Fibroblast of lung (primary cell): ENCODE data around the gene SLC38A8. TPM values are rescaled to one million over a fixed set of nuclear protein-coding genes. Genes with fewer than 3 reads are reported as not detected.

Source experiments
- DNase-seq, 2 donors: peaks; one replicate each; pipeline versions ENCODE4 v3.0.0 to v3.0.0-alpha.2; 2010; ENCODE audit warnings: low read depth in 2 of 2
- H2AFZ ChIP-seq: 2 replicates; pipeline ENCODE4 v1.5.1; 2012; ENCODE audit warnings: low read length, control low read depth, inconsistent platforms
- H3K27ac ChIP-seq: 2 replicates; pipeline ENCODE4 v1.5.1; 2011; ENCODE audit warnings: low read length, control low read depth; ENCODE audit not compliant: insufficient read depth
- H3K27me3 ChIP-seq: 2 replicates; pipeline ENCODE4 v1.5.1; 2011; ENCODE audit warnings: mild to moderate bottlenecking, low read length; ENCODE audit not compliant: control insufficient read depth, insufficient read depth
- H3K36me3 ChIP-seq: 2 replicates; pipeline ENCODE4 v1.5.1; 2011; ENCODE audit warnings: low read length; ENCODE audit not compliant: control insufficient read depth, insufficient read depth
- H3K4me1 ChIP-seq: 2 replicates; pipeline ENCODE4 v1.5.1; 2011; ENCODE audit warnings: low read length; ENCODE audit not compliant: control insufficient read depth, insufficient read depth; ENCODE audit errors: extremely low read depth
- H3K4me2 ChIP-seq: 2 replicates; pipeline ENCODE4 v1.5.1; 2011; ENCODE audit warnings: low read length, control low read depth; ENCODE audit not compliant: insufficient read depth; ENCODE audit errors: extremely low read depth
- H3K4me3 ChIP-seq, 4 experiments: fragments of 200-600 bp in 1 of 4; sonication (generic) in 1 of 4; replicated peaks in 1 of 4; 2 replicates each; pipeline ENCODE4 v1.5.1; 2011 to 2016; ENCODE audit warnings: low read length in 4 of 4, low read depth in 3 of 4, mild to moderate bottlenecking in 3 of 4, control low read depth in 2 of 4, inconsistent platforms in 1 of 4, mixed read lengths in 1 of 4; ENCODE audit not compliant: insufficient read depth in 1 of 4; ENCODE audit errors: control extremely low read depth in 1 of 4
- H3K79me2 ChIP-seq: 2 replicates; pipeline ENCODE4 v1.5.1; 2012; ENCODE audit warnings: mild to moderate bottlenecking, low read length, inconsistent platforms; ENCODE audit not compliant: control insufficient read depth, insufficient read depth
- H3K9ac ChIP-seq: 2 replicates; pipeline ENCODE4 v1.5.1; 2011; ENCODE audit warnings: mild to moderate bottlenecking, low read length, control low read depth; ENCODE audit not compliant: insufficient read depth
- H3K9me3 ChIP-seq: 2 replicates; pipeline ENCODE4 v1.5.1; 2012; ENCODE audit warnings: low read depth, low read length; ENCODE audit not compliant: control insufficient read depth, insufficient read depth
- H4K20me1 ChIP-seq: 2 replicates; pipeline ENCODE4 v1.5.1; 2011; ENCODE audit warnings: low read length; ENCODE audit not compliant: control insufficient read depth, insufficient read depth; ENCODE audit errors: extremely low read depth
- EZH2 ChIP-seq: IDR thresholded peaks from 2 replicates; pipeline ENCODE4 v1.5.1; 2012; ENCODE audit warnings: low read length, control low read depth, mild to moderate bottlenecking; ENCODE audit errors: missing control alignments
- polyA plus RNA-seq, 2 donors: library from polyadenylated mRNA; depleted of rRNA in 1 of 2; stranded (reverse) in 1 of 2; unstranded in 1 of 2; fragments of >200 nt; gene quantifications; 2 replicates each; pipeline ENCODE4 v1.2.1, GENCODE V29; 2011 to 2012; ENCODE audit warnings: missing spikeins in 1 of 2
- total RNA-seq: library from RNA; depleted of rRNA; stranded (reverse); fragments of >200 nt; gene quantifications from 2 replicates; pipeline ENCODE4 v1.2.1, GENCODE V29; 2014
- TF ChIP-seq, protein P1 (sequence below), 2 donors: IDR thresholded peaks in 1 of 2; conservative IDR thresholded peaks in 1 of 2; 1 replicate in 1 of 2; 2 replicates in 1 of 2; pipeline ENCODE4 v1.5.1; 2011 to 2012; ENCODE audit warnings: low read length in 2 of 2, control low read depth in 1 of 2, inconsistent platforms in 1 of 2, low read depth in 1 of 2, mild to moderate bottlenecking in 1 of 2

SLC38A8 gene
- total and polyA plus RNA-seq, 2 donors (not counting 1 experiment from before 2014, with no cell fraction given): not detected

DNA sequence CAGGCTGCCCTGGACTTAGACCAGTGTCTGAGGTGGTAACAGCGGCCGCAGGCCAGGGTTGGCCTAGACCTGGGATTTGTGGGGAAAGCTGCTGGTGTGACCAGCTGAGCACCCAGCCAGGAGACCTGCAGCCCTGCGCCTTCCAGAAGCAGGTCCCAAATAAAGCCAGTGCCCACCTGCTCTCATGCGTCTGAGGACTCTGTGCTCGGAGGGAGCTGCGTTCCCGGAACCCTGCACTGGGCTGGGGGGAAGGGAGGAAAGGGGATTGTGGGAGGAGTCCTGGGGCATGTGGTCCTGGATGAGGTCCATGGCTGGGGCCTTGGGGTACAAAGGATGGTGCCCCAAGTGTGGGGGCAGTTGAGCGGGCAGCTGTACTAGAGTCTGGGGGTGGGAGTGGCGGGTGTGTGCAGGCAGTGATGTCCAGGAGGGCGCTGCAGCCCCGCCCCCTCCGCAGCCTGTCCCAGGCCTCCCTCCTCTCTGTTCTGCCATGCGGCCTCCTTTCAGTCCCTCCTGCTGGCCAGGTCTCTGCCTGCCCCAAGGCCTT is 76.4 kb downstream of the SLC38A8 start:
- Histone ChIP-seq H3K27me3 (peaks cover 4% of the 10 kb centered on the region), H2AFZ (no peak overlapping the region), H4K20me1 (no peaks in the 10 kb centered on the region), H3K9ac (no peak overlapping the region), H3K27ac (no peak overlapping the region), H3K4me3 (no peak overlapping the region), H3K9me3 (no peaks in the 10 kb centered on the region), H3K36me3 (peaks cover 4% of the 10 kb centered on the region), H3K79me2 (no peaks in the 10 kb centered on the region), H3K4me1 (no peaks in the 10 kb centered on the region), H3K4me2 (no peak overlapping the region)
- DNase-seq: no peak
- no peak for TF ChIP-seq EZH2
- TF ChIP-seq, protein P1, sequence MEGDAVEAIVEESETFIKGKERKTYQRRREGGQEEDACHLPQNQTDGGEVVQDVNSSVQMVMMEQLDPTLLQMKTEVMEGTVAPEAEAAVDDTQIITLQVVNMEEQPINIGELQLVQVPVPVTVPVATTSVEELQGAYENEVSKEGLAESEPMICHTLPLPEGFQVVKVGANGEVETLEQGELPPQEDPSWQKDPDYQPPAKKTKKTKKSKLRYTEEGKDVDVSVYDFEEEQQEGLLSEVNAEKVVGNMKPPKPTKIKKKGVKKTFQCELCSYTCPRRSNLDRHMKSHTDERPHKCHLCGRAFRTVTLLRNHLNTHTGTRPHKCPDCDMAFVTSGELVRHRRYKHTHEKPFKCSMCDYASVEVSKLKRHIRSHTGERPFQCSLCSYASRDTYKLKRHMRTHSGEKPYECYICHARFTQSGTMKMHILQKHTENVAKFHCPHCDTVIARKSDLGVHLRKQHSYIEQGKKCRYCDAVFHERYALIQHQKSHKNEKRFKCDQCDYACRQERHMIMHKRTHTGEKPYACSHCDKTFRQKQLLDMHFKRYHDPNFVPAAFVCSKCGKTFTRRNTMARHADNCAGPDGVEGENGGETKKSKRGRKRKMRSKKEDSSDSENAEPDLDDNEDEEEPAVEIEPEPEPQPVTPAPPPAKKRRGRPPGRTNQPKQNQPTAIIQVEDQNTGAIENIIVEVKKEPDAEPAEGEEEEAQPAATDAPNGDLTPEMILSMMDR (conservative IDR thresholded peaks at IDR 0.05 in 1 of 2, IDR thresholded peaks at IDR 0.05 in 1 of 2; ENCODE audit: low read depth in 1 of 2, low read length in 2 of 2): no peak

DNA sequence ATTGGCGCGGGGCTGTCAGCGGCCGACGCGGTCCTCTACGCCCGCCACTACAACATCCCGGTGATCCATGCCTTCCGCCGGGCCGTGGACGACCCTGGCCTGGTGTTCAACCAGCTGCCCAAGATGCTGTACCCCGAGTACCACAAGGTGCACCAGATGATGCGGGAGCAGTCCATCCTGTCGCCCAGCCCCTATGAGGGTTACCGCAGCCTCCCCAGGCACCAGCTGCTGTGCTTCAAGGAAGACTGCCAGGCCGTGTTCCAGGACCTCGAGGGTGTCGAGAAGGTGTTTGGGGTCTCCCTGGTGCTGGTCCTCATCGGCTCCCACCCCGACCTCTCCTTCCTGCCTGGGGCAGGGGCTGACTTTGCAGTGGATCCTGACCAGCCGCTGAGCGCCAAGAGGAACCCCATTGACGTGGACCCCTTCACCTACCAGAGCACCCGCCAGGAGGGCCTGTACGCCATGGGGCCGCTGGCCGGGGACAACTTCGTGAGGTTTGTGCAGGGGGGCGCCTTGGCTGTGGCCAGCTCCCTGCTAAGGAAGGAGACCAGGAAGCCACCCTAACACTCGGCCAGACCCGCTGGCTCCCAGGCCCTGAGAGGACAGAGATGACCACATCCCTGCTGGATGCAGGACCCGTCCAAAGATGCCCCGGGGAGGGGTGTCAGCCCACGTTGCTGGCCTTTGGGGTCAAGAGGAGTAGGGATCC is 77.0 kb downstream of the SLC38A8 start:
- no peak for TF ChIP-seq EZH2
- TF ChIP-seq, protein P1 (conservative IDR thresholded peaks at IDR 0.05 in 1 of 2, IDR thresholded peaks at IDR 0.05 in 1 of 2; ENCODE audit: low read depth in 1 of 2, low read length in 2 of 2): no peak
- no peaks in the 10 kb centered on the region for H4K20me1 ChIP-seq
- no peak overlapping the region for H3K27ac ChIP-seq
- no peaks in the 10 kb centered on the region for H3K79me2 ChIP-seq
- H3K4me3 ChIP-seq: no peak overlapping the region
- no peaks in the 10 kb centered on the region for H3K4me1 ChIP-seq
- no peaks in the 10 kb centered on the region for H3K9me3 ChIP-seq
- no peak overlapping the region for H3K4me2 ChIP-seq
- H3K9ac ChIP-seq: no peak overlapping the region
- peaks cover 5% of the 10 kb centered on the region for H3K36me3 ChIP-seq
- peaks cover 4% of the 10 kb centered on the region for H3K27me3 ChIP-seq
- no peak overlapping the region for H2AFZ ChIP-seq
- DNase-seq: no peak

DNA sequence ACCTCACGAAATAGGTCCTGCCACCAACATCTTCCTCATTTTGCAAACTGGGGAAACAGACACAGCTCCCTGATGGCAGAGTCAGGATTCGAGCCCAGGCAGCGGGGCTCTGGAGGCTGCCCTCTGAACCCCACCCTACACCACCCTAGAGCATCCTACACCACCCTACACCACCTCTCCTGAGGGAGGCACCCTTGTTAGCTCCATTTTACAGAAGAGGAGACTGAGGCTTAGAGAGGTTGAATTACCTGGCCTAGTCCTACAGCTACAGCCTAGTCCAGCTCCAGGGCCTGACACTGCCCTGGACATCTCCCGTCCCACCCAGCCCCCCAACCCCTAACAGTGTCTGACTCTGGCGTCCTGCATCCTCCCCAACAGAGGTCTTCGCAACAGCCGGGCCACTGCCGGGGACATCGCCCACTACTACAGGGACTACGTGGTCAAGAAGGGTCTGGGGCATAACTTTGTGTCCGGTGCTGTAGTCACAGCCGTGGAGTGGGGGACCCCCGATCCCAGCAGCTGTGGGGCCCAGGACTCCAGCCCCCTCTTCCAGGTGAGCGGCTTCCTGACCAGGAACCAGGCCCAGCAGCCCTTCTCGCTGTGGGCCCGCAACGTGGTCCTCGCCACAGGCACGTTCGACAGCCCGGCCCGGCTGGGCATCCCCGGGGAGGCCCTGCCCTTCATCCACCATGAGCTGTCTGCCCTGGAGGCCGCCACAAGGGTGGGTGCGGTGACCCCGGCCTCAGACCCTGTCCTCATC is 77.7 kb downstream of the SLC38A8 start:
- H3K4me3 ChIP-seq: no peak overlapping the region
- no peak for DNase-seq
- H3K79me2 ChIP-seq: no peaks in the 10 kb centered on the region
- H3K27ac ChIP-seq: no peak overlapping the region
- peaks cover 4% of the 10 kb centered on the region for H3K27me3 ChIP-seq
- H2AFZ ChIP-seq: no peak overlapping the region
- no peaks in the 10 kb centered on the region for H3K4me1 ChIP-seq
- H3K4me2 ChIP-seq: no peak overlapping the region
- TF ChIP-seq, protein P1 (conservative IDR thresholded peaks at IDR 0.05 in 1 of 2, IDR thresholded peaks at IDR 0.05 in 1 of 2; ENCODE audit: low read depth in 1 of 2, low read length in 2 of 2): no peak
- TF ChIP-seq EZH2: no peak
- H3K36me3 ChIP-seq: peaks cover 7% of the 10 kb centered on the region
- H3K9ac ChIP-seq: no peak overlapping the region
- no peaks in the 10 kb centered on the region for H4K20me1 ChIP-seq
- H3K9me3 ChIP-seq: no peaks in the 10 kb centered on the region
